Activated CD8-positive, alpha-beta memory T cell treated with anti-CD3 and anti-CD28 coated beads for 4 hours (primary cell): Measurements from ENCODE around the gene ALG11.
"Not testable (repeated sequence)": the region's sequence is repeated elsewhere in the genome, so short reads cannot be mapped to it uniquely, and the experiment has no call there.

Experiments
- DNase-seq, 2 donors: peaks; one replicate each; pipeline ENCODE4 v3.0.0-alpha.2; 2020; ENCODE audit warnings: low read depth in 2 of 2

ALG11 gene, protein sequence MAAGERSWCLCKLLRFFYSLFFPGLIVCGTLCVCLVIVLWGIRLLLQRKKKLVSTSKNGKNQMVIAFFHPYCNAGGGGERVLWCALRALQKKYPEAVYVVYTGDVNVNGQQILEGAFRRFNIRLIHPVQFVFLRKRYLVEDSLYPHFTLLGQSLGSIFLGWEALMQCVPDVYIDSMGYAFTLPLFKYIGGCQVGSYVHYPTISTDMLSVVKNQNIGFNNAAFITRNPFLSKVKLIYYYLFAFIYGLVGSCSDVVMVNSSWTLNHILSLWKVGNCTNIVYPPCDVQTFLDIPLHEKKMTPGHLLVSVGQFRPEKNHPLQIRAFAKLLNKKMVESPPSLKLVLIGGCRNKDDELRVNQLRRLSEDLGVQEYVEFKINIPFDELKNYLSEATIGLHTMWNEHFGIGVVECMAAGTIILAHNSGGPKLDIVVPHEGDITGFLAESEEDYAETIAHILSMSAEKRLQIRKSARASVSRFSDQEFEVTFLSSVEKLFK

DNA sequence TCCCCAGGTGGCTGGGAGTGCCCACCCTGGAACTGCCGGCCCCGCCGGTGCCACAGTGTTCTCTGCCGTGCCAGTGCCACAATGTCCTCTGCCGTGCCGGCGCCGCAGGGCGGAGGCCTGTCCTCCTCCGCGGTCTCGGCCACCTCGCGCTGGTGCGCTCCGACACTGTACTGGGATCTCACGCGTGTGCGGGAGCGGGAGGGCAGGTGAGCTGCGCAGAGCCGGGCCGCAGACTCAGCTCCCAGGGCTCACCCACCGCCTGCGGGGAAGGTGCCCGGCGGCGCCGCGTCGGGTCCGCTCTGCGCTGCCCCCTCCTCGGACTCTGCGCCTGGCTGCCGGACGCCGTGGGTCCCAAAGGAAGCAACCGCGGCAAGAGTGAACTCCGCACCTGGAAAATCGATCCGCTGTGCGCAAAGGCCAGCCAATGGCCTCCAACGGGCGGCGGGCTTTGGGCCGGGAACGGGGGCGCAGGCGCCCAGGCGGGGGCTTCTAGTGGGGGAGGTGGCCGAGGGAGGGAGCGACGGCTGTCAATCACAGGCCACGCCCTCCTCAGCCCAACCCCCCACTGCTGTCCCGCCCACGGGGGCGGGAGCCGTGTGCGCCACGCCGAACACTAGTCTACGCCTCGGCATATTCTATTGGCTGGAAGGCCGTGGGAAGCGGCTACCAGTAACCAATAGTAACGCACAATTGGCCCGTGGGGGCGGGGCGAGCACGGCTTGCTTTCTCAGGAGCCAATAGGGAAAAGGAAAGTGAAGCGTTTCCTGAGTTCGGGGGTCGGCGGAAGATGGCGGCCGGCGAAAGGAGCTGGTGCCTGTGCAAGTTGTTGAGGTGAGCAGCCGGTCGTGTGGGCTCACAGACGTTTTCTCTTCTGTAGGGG lies at the start of gene ALG11:
Gene ALG11, plus strand, starts transcription at position 767 of the 880 bp plus-strand sequence. Its CDS starts 21 bp downstream, at position 788.
- peak; percentile 99 to 100 for DNase-seq

DNA sequence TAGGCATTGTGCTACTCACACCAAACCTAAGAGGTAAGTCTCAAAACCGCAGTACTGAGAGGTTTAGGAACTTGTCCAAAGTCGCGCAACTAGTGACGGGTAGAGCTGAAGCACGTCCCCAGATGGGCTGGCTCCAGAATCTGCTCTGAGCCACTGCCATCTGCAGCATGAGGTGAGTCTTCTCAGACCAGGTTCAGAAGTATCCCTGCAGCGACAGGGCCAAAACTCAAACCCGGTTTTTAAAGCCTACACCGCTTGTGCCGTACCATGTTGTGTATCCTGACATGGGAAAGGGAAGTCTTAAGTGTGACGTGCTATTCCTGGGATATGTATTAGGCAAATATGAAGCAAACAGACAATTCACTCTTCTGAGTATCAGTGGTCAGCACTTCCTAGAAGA lies 46.0 kb upstream of the ALG11 start:
- no peak for DNase-seq

GRCh38 chr13:51967482-51968446 lies 44.4 kb upstream of the ALG11 start:
- DNase-seq: no peak

DNA sequence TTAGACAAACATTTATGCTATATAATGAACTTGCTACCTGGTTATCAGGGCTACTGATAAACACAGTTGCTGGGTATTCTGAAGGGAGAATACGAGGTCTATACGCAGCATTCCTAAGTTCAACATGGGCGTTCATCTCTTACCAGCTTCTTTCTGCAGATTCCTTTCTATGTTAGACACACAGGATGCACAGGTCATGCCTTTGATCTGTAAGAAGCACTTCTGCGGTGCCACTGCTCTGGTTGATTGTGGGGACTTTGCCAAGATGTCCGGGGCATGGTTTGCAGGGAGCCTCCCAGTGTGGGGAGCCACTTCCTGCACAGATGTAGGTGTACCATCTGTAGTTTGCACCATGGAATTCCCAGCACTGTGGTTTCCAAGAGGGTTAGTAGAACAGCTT lies 41.8 kb upstream of the ALG11 start:
- DNase-seq: no peak

- no peak for DNase-seq
Measured at GRCh38 chr13:51971520-51972426, 40.4 kb upstream of the ALG11 start.

- DNase-seq: no peak
Measured at GRCh38 chr13:51974482-51974881, 37.7 kb upstream of the ALG11 start.

DNA sequence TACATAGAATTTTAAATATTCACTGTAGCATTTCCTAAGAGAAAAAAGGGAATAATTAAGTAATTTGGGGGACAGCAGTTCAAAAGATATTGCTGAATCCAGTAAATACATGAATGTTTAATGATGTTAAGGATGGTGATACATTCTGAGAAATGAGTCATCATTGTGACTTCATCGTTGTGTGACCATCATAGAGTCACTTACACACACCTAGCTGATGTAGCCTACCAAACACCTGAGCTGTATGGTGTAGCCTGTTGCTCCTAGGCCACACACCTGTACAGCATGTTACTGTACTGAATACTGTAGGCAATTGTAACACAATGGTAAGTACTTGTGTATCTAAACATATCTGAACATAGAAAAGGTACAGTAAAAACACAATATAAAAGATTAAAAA lies 35.8 kb upstream of the ALG11 start:
- no peak for DNase-seq

GRCh38 chr13:51976890-51977289 lies 35.3 kb upstream of the ALG11 start:
- no peak for DNase-seq

DNA sequence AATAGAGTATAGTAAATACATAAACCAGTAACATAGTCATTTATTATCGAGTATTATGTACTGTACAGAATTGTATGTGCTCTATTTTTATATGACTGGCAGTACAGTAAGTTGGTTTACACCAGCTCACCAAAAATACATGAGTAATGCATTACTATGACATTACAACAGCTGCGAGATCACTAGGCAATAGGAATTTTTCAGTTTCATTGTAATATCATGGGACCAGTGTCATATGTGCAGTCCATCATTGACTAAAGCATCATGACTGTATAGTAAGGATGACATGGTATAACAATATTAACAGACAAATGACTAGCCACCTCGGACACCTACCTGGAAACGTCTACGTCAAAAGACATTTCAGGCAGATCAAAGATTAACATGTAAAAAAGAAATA lies 34.6 kb upstream of the ALG11 start:
- no peak for DNase-seq

DNA sequence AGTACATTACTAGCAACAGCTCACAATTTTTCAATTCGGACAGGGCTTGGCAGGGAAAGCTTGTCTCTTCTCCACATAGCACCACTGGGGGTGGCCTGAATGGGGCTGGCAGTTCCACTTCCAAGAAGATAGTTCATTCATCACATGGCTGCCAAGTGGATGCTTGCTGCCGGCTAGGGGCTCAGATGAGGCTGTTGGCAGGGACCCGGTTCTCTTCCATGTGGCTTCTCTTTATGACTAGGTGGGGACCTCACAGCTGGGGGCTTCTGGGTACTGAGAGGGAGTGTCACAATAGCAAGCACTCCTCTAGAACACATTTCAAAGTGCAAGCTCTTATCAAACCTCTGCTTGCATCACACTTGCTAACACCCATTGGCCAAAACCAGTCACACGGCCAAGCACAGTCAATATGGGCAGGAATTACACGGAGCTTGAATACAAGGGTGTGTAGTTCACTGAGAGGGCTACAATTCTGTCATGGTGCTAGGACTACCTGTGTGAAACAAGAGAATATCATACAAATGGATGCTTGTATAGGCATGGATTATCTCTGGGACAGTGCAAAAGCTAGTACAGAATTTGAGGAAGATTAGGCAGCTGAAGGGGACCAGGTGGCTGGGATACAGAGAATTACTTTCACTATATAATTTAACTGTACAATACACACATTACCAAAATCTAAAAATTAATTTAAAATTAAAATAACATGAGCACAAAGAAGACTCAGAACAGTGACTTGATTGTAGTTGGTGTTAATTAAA lies 33.2 kb upstream of the ALG11 start:
- DNase-seq: no peak

- no peak for DNase-seq
Measured at GRCh38 chr13:51980908-51981307, 31.3 kb upstream of the ALG11 start.

DNA sequence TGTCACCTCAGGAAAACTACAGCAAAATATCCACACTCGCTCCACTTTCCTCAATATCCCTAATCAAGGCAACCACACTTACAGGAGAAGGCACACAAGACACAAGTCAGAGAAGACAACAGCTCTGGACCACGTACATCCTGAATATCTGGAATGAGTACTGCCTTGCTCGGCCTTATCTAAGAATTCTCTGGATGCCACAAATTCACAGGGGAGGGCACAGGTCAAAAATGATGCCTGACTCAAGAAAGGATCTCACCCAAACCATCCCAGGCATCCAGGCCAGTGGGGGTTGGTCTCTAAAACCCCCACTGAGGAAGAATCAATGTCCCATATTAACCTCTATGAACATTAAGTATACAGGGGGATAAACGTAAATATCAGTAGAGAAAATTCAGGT lies 30.8 kb upstream of the ALG11 start:
- no peak for DNase-seq

GRCh38 chr13:51983292-51983691 lies 28.9 kb upstream of the ALG11 start:
- DNase-seq: not testable (repeated sequence)

- not testable (repeated sequence) for DNase-seq
Measured at GRCh38 chr13:51984904-51985303, 27.3 kb upstream of the ALG11 start.

GRCh38 chr13:51988988-51989618 lies 23.1 kb upstream of the ALG11 start:
- no peak for DNase-seq

DNA sequence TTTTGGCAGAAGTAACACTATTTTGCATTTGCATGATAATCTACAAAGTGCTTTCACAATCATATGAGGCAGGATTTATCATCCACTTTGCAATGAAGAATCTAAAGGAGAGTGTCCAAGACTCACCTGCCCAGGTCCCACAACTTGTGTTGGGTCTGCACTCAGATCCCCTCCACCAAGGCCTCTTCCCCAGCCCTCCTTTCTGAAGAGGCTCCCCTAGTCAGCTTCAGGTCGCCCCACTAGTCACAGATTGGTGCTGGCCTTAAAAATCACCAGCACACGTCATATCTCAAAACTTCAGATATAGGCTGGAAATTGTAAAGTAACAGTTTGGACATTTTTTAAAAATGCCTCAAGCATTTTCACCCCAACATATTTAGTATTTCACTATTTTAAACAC lies 18.5 kb upstream of the ALG11 start:
- DNase-seq: no peak

DNA sequence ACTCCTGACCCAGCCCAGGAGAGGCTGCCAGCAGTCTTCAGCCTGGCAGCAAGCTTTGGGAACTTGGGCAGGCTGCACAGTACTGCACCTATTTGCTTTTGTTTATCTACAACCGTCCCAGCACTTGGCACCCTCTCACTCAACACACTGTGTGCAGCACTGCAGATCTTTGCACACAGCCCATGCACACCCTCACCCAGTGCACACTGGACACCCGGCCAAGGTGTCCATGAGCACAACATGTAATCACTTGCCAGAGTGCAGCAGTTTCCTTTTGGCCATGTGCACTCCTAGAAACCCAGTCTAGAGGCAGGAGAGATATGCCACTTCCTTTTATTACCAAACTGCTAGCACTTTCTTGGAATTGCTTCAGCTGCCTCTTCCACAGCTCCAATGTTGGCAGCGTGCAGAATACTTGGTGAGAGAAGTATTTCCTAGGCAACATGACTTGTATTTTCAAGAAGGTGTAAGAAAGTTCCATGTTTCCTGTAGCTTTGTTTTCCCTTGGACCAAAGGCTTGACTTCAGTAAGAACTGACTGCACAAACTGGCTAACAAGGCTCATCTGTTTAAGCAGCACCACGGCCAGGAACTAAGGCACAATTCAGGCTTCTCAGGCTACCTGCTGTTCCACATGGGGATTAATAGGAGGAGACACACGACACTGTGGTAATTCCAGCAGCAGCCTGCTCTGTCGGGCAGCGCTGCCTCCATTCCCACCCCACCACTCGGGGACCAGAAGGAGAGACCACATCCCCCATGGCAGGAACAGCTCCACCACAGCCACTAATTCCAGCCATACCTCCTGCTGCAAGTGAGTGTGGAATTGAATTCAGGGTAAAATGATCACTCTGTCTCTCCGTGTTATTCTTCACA lies 16.3 kb upstream of the ALG11 start:
- DNase-seq: no peak

GRCh38 chr13:51996641-51997040 lies 15.6 kb upstream of the ALG11 start:
- no peak for DNase-seq
